ENCODE results near the gene ODF4.
A peak's percentile ranks its signal among the peaks of the same experiment; 100 is the strongest.

Gene ODF4

GRCh38 chr17:8294814-8295316, 44.8 kb upstream of the ODF4 start (continued):
- TF ChIP-seq ZBTB10 (tag by site-specific recombination; IDR thresholded peaks at IDR 0.05) (0 out of 2 replicates have a peak, but pooled peaks have one; percentile 24), ZNF76 (tag by site-specific recombination; IDR thresholded peaks at IDR 0.05; ENCODE audit: borderline replicate concordance, low read depth) (0 out of 2 replicates have a peak, but pooled peaks have one; percentile 37), SALL2 (tag by site-specific recombination; IDR thresholded peaks at IDR 0.05; ENCODE audit: borderline replicate concordance) (no peak), BCL11B (tag by site-specific recombination; IDR thresholded peaks at IDR 0.05; ENCODE audit: low read depth) (peak; percentile 94), ZNF335 (tag by site-specific recombination; conservative IDR thresholded peaks at IDR 0.05) (peak; percentile 84), TSHZ1 (tag by site-specific recombination; IDR thresholded peaks at IDR 0.05; ENCODE audit: borderline replicate concordance) (0 out of 2 replicates have a peak, but pooled peaks have one; percentile 17), ZNF155 (tag by site-specific recombination; IDR thresholded peaks at IDR 0.05) (no peak), ZBTB11 (tag by site-specific recombination; conservative IDR thresholded peaks at IDR 0.05; ENCODE audit: low read depth) (no peak), PATZ1 (tag by site-specific recombination; IDR thresholded peaks at IDR 0.05) (no peak), AEBP2 (tag by site-specific recombination; IDR thresholded peaks at IDR 0.05; ENCODE audit: borderline replicate concordance) (0 out of 2 replicates have a peak, but pooled peaks have one; percentile 13), ZNF629 (tag by site-specific recombination; IDR thresholded peaks at IDR 0.05) (no peak; the same call in 1 of the 2 replicates), ZNF2 (tag by site-specific recombination; IDR thresholded peaks at IDR 0.05) (0 out of 2 replicates have a peak, but pooled peaks have one; percentile 16), ZSCAN16 (tag by site-specific recombination; IDR thresholded peaks at IDR 0.05) (no peak), ZBTB48 (tag by site-specific recombination; IDR thresholded peaks at IDR 0.05) (peak; percentile 22; the same call in 1 of the 2 replicates), ZNF610 (tag by site-specific recombination; IDR thresholded peaks at IDR 0.05; ENCODE audit: borderline replicate concordance) (peak; percentile 30; the same call in 1 of the 2 replicates), GFI1B (tag by site-specific recombination; IDR thresholded peaks at IDR 0.05) (no peak)

Measured in HEK293 (cell line).